Subcutaneous adipose tissue (tissue), 4 donors: ENCODE results near the gene SPIN1. TPM values are rescaled to one million over a fixed set of nuclear protein-coding genes. Genes with fewer than 3 reads are reported as not detected.

ENCODE experiments used
- CTCF ChIP-seq: fragments of 450-650 bp; IDR thresholded peaks from one replicate; pipeline ENCODE4 v1.5.1; 2016; ENCODE audit warnings: low read depth, mild to moderate bottlenecking, control low read depth, antibody characterized with exemption, moderate library complexity
- total RNA-seq, 4 donors: library from RNA; depleted of rRNA; stranded (reverse); fragments of >200 nt; gene quantifications; one replicate each; pipeline ENCODE4 v1.1.0, GENCODE V29; 2016

The SPIN1 gene
- total RNA-seq, 4 donors from 2014 or later = 55.5 to 67.1 (median 60.4) TPM

- no peak for TF ChIP-seq CTCF
Measured at GRCh38 chr9:88362681-88363080, 25.6 kb upstream of the SPIN1 start.

GRCh38 chr9:88363661-88364060, 24.6 kb upstream of the SPIN1 start:
- no peak for TF ChIP-seq CTCF

GRCh38 chr9:88364706-88365105, 23.5 kb upstream of the SPIN1 start:
- no peak for TF ChIP-seq CTCF

- no peak for TF ChIP-seq CTCF
Measured at GRCh38 chr9:88370346-88370745, 17.9 kb upstream of the SPIN1 start.

- no peak for TF ChIP-seq CTCF
Measured at GRCh38 chr9:88372103-88372654, 16.1 kb upstream of the SPIN1 start.

- TF ChIP-seq CTCF = no peak
Measured at GRCh38 chr9:88373045-88373444, 15.2 kb upstream of the SPIN1 start.

GRCh38 chr9:88378317-88378716, 9.9 kb upstream of the SPIN1 start:
- TF ChIP-seq CTCF = no peak

GRCh38 chr9:88379352-88379751, 8.9 kb upstream of the SPIN1 start:
- no peak for TF ChIP-seq CTCF
